ENCODE measurements around the gene HLA-B.
A peak's percentile ranks its signal among the peaks of the same experiment; 100 is the strongest.

Gene HLA-B

GRCh38 chr6:31353384-31353945, 3.5 kb downstream of the HLA-B start:
- DNase-seq (ENCODE audit: low read depth, low spot score): no peak

GRCh38 chr6:31352683-31353383, 4.1 kb downstream of the HLA-B start:
- no peak for DNase-seq (ENCODE audit: low read depth, low spot score)

GRCh38 chr6:31352310-31352682, 4.7 kb downstream of the HLA-B start:
- no peak for DNase-seq (ENCODE audit: low read depth, low spot score)

GRCh38 chr6:31351401-31352309, 5.3 kb downstream of the HLA-B start:
- DNase-seq (ENCODE audit: low read depth, low spot score): no peak

- DNase-seq (ENCODE audit: low read depth, low spot score): no peak
Measured at GRCh38 chr6:31351033-31351380, 6.0 kb downstream of the HLA-B start.

GRCh38 chr6:31350196-31351032, 6.6 kb downstream of the HLA-B start:
- no peak for DNase-seq (ENCODE audit: low read depth, low spot score)

GRCh38 chr6:31349301-31349700, 7.7 kb downstream of the HLA-B start:
- no peak for DNase-seq (ENCODE audit: low read depth, low spot score)

- peak; percentile 44 for DNase-seq (ENCODE audit: low read depth, low spot score)
Measured at GRCh38 chr6:31345026-31345730, 11.8 kb downstream of the HLA-B start.

GRCh38 chr6:31340228-31340627, 16.8 kb downstream of the HLA-B start:
- DNase-seq (ENCODE audit: low read depth, low spot score): no peak

- no peak for DNase-seq (ENCODE audit: low read depth, low spot score)
Measured at GRCh38 chr6:31339210-31339609, 17.8 kb downstream of the HLA-B start.

GRCh38 chr6:31336896-31337496, 20.0 kb downstream of the HLA-B start:
- no peak for DNase-seq (ENCODE audit: low read depth, low spot score)

GRCh38 chr6:31332637-31333602, 24.1 kb downstream of the HLA-B start:
- DNase-seq (ENCODE audit: low read depth, low spot score): no peak

GRCh38 chr6:31328355-31328960, 28.5 kb downstream of the HLA-B start:
- DNase-seq (ENCODE audit: low read depth, low spot score): no peak

GRCh38 chr6:31321820-31322219, 35.2 kb downstream of the HLA-B start:
- DNase-seq (ENCODE audit: low read depth, low spot score): no peak

GRCh38 chr6:31321005-31321707, 35.8 kb downstream of the HLA-B start:
- no peak for DNase-seq (ENCODE audit: low read depth, low spot score)

- no peak for DNase-seq (ENCODE audit: low read depth, low spot score)
Measured at GRCh38 chr6:31317036-31317435, 39.9 kb downstream of the HLA-B start.

- DNase-seq (ENCODE audit: low read depth, low spot score): no peak
Measured at GRCh38 chr6:31309641-31310040, 47.3 kb downstream of the HLA-B start.

- no peak for DNase-seq (ENCODE audit: low read depth, low spot score)
Measured at GRCh38 chr6:31308845-31309175, 48.2 kb downstream of the HLA-B start.
